Measurements from ENCODE around the gene KRTAP10-9.
"Not testable (repeated sequence)": the region's sequence is repeated elsewhere in the genome, so short reads cannot be mapped to it uniquely, and the experiment has no call there.

Gene KRTAP10-9

GRCh38 chr21:44626673-44627143 lies at the start of gene KRTAP10-9:
Gene KRTAP10-9, plus strand, starts transcription at chr21:44627093. Its CDS starts 79 bp downstream, at chr21:44627172.
- DNase-seq (ENCODE audit: low read depth in 2 of 2, low spot score in 1 of 2): no peak

- DNase-seq (ENCODE audit: low read depth in 2 of 2, low spot score in 1 of 2): no peak
Observed at GRCh38 chr21:44578371-44579055, 48.4 kb upstream of the KRTAP10-9 start.

GRCh38 chr21:44579056-44579832 lies 47.6 kb upstream of the KRTAP10-9 start:
- no peak for DNase-seq (ENCODE audit: low read depth in 2 of 2, low spot score in 1 of 2)

GRCh38 chr21:44579833-44580144 lies 47.1 kb upstream of the KRTAP10-9 start:
- DNase-seq (ENCODE audit: low read depth in 2 of 2, low spot score in 1 of 2): no peak

- not testable (repeated sequence) for DNase-seq (ENCODE audit: low read depth in 2 of 2, low spot score in 1 of 2)
Observed at GRCh38 chr21:44580231-44580821, 46.6 kb upstream of the KRTAP10-9 start, which contains the start of gene KRTAP10-5. Gene KRTAP10-5, minus strand, starts transcription at chr21:44580604. Its CDS starts 26 bp downstream, at chr21:44580578.

GRCh38 chr21:44581158-44581557 lies 45.7 kb upstream of the KRTAP10-9 start:
- no peak for DNase-seq (ENCODE audit: low read depth in 2 of 2, low spot score in 1 of 2)

- DNase-seq (ENCODE audit: low read depth in 2 of 2, low spot score in 1 of 2): no peak
Observed at GRCh38 chr21:44582055-44582454, 44.8 kb upstream of the KRTAP10-9 start.

- DNase-seq (ENCODE audit: low read depth in 2 of 2, low spot score in 1 of 2): no peak
Observed at GRCh38 chr21:44583089-44583799, 43.6 kb upstream of the KRTAP10-9 start.

- DNase-seq (ENCODE audit: low read depth in 2 of 2, low spot score in 1 of 2): no peak
Observed at GRCh38 chr21:44583800-44584147, 43.1 kb upstream of the KRTAP10-9 start.

GRCh38 chr21:44585892-44586291 lies 41.0 kb upstream of the KRTAP10-9 start:
- no peak for DNase-seq (ENCODE audit: low read depth in 2 of 2, low spot score in 1 of 2)

- no peak for DNase-seq (ENCODE audit: low read depth in 2 of 2, low spot score in 1 of 2)
Observed at GRCh38 chr21:44589094-44589493, 37.8 kb upstream of the KRTAP10-9 start.

GRCh38 chr21:44589586-44590305 lies 37.1 kb upstream of the KRTAP10-9 start:
- DNase-seq (ENCODE audit: low read depth in 2 of 2, low spot score in 1 of 2): no peak

GRCh38 chr21:44590311-44590721 lies 36.6 kb upstream of the KRTAP10-9 start:
- no peak for DNase-seq (ENCODE audit: low read depth in 2 of 2, low spot score in 1 of 2)

GRCh38 chr21:44590897-44591800 lies 35.7 kb upstream of the KRTAP10-9 start:
- not testable (repeated sequence) for DNase-seq (ENCODE audit: low read depth in 2 of 2, low spot score in 1 of 2)

- DNase-seq (ENCODE audit: low read depth in 2 of 2, low spot score in 1 of 2): not testable (repeated sequence)
Observed at GRCh38 chr21:44591801-44592130, 35.1 kb upstream of the KRTAP10-9 start.

GRCh38 chr21:44592446-44593311 lies 34.2 kb upstream of the KRTAP10-9 start, which contains the start of gene KRTAP10-6:
Gene KRTAP10-6, minus strand, starts transcription at chr21:44592505. Its CDS starts 21 bp downstream, at chr21:44592484.
- DNase-seq (ENCODE audit: low read depth in 2 of 2, low spot score in 1 of 2): no peak

GRCh38 chr21:44593598-44594405 lies 33.1 kb upstream of the KRTAP10-9 start:
- DNase-seq (ENCODE audit: low read depth in 2 of 2, low spot score in 1 of 2): no peak

GRCh38 chr21:44594406-44594916 lies 32.4 kb upstream of the KRTAP10-9 start:
- DNase-seq (ENCODE audit: low read depth in 2 of 2, low spot score in 1 of 2): no peak

Measured in stimulated activated CD8-positive, alpha-beta memory T cell treated with anti-CD3 and anti-CD28 coated beads, Interleukin-4, amount 100 ng/mL, for 1 hour (primary cell).